Left cardiac atrium (tissue), 4 donors: ENCODE data around the gene MAGEB4. TPM values are rescaled to one million over a fixed set of nuclear protein-coding genes. Genes with fewer than 3 reads are reported as not detected.

Source experiments
- ATAC-seq, 2 donors: fragments of 200-7000 bp; cut with Tn5 transposase; one replicate each; pipeline ENCODE4 v1.9.1; 2020; ENCODE audit warnings: mild to moderate bottlenecking in 2 of 2, moderate library complexity in 2 of 2
- DNase-seq: peaks from one replicate; pipeline ENCODE4 v3.0.0-alpha.2; 2020
- intact Hi-C, 2 donors: fragments of 100-400 bp; cut with DNase I; formaldehyde crosslinking; loops; one replicate each; pipeline versions ENCODE4 v1.14.1 to v1.15.1; 2022 to 2023
- total RNA-seq, 2 donors: library from RNA; stranded (reverse); fragmentation: NEBNext Ultra II Directional; extraction: Animal tissue kit (Norgen Biotek cat#: 25700); gene quantifications; one replicate each; pipeline ENCODE4 v1.2.1, GENCODE V29; 2021
- donor health status: DM: no; HTN: yes; CAD: no.
- donor health status: DM: no; HTN: yes; CAD: no; lungs with severe emphysema.
- donor health status: DM: yes; HTN: yes; CAD: no.
- donor health status: Dilated cardiomyopathy.

The MAGEB4 gene
- total RNA-seq, 2 donors from 2014 or later = not detected

DNA sequence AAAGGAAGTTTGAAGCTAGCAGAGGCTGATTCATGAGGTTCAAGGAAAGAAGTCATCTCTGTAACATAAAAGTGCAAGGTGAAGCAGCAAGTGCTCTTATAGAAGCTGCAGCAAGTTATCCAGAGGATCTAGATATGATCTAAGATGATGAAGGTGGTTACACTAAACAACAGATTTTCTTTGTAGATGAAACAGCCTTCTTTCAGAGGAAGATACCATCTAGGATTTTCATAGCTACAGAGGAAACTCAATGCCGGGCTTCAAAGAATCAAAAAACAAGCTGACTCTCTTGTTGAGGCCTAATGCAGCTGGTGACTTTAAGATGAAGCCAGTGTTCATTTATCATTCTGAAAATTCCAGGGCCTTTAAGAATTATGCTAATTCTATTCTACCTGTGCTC, 38.6 kb downstream of the MAGEB4 start:
- intact Hi-C loops = no loop called here
- DNase-seq = no peak
- ATAC-seq = no peak

DNA sequence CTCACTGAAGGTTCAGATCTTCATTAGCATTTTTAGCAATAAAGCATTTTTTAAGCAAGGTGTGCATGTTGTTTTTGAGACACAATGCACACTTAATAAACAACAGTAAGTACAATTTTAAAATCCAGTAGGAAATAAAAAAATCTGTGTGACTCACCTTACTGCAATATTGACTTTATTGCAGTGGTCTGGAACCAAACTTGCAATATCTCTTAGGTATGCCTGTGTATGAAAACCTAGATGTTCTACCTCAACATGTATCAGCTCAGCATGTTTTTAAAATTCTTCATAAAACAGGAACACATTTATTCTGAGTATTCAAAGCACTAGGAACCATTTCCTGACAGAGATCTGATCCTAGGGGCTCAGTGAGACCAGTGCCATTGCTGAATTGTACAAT, 40.7 kb downstream of the MAGEB4 start:
- DNase-seq = no peak
- ATAC-seq = no peak
- intact Hi-C loops = no loop called here

DNA sequence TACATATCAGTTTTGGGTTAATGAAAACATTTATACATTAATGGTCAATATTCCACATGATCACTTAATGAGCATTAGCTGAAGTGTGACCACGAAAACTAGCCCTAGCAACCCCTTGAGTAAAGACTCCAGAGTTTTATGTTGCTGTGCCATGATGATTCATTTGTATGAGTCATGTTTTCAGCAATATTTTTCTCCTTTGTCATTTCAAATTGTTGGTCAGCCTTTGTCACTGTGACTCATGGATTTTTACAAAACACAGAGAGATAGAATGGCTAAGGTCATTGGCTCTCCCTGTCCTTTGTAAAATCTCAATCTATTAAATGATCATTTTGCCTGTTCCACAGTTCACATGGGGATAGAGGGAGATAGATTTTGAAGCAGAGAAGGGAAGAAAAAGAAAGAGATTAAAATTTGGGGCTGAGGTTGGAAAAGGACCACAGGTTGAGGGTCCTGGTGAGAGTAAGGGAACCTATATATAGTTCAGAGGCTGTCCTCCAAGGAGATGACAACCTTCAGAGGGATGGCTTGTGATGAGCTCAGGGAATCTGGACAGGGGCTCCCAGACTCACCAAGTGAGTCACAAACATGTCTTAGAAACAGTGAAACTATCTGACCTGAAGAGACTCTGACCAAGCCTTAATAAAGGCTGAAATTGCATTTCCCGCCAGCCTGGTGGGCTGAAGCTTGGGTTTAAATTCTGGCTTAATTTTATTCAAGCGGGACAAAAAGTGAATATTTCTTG, 41.8 kb downstream of the MAGEB4 start:
- ATAC-seq (peak in 1 of 2 donors; percentile 46), DNase-seq (no peak)
- intact Hi-C loops = no loop called here

Other genes starting within 250 kb of the MAGEB4 start
- not detected for gene MAGEB2, start 26.4 kb upstream of the MAGEB4 start, total RNA-seq
- not detected for gene MAGEB3, start 11.3 kb upstream of the MAGEB4 start, total RNA-seq
- gene MAGEB1, start 5.1 kb downstream of the MAGEB4 start, total RNA-seq = not detected
- gene NR0B1, start 67.4 kb downstream of the MAGEB4 start, total RNA-seq = not detected